D721Med (cell line): ENCODE data around the gene PLCB4.

ENCODE experiments used
- DNase-seq: peaks from one replicate; pipeline ENCODE4 v3.0.0; 2011; ENCODE audit warnings: low spot score; ENCODE audit not compliant: insufficient read length
- FAIRE-seq: peaks from 2 replicates; lab custom pipeline; 2011; peaks lifted over from hg19 to GRCh38; lab: Jason Lieb, UNC
- TF ChIP-seq, protein P1 (sequence below): IDR thresholded peaks from 2 replicates; pipeline ENCODE4 v1.5.1; 2012; ENCODE audit warnings: mild to moderate bottlenecking, control low read depth; ENCODE audit not compliant: insufficient read depth; ENCODE audit errors: missing control alignments

PLCB4 gene

DNA sequence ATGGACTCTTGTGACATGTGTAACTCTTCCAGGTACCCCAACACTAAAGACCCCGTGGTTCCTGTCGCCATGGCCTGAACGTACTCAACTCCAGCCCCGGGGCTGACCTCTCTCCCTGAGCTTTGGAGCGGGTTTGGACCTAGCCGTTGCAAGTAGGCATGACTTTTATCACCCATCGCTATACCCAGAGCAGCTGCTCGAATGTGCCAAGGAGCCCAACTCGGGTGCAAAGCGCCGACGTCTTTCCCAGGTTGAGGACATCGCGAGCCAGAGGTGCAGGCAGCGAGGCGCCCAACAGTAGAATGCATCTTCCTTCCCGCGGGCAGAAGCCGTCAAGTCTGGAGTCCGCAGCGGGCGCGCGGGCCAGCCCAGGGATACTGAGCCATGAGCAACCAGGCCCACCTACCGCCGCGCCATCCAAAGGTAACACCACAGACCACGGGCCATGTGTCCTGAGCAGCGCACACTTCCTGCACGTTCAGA, 439.9 kb downstream of the PLCB4 start:
- TF ChIP-seq, protein P1, sequence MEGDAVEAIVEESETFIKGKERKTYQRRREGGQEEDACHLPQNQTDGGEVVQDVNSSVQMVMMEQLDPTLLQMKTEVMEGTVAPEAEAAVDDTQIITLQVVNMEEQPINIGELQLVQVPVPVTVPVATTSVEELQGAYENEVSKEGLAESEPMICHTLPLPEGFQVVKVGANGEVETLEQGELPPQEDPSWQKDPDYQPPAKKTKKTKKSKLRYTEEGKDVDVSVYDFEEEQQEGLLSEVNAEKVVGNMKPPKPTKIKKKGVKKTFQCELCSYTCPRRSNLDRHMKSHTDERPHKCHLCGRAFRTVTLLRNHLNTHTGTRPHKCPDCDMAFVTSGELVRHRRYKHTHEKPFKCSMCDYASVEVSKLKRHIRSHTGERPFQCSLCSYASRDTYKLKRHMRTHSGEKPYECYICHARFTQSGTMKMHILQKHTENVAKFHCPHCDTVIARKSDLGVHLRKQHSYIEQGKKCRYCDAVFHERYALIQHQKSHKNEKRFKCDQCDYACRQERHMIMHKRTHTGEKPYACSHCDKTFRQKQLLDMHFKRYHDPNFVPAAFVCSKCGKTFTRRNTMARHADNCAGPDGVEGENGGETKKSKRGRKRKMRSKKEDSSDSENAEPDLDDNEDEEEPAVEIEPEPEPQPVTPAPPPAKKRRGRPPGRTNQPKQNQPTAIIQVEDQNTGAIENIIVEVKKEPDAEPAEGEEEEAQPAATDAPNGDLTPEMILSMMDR: no peak
- no peak for DNase-seq
- FAIRE-seq: no peak

DNA sequence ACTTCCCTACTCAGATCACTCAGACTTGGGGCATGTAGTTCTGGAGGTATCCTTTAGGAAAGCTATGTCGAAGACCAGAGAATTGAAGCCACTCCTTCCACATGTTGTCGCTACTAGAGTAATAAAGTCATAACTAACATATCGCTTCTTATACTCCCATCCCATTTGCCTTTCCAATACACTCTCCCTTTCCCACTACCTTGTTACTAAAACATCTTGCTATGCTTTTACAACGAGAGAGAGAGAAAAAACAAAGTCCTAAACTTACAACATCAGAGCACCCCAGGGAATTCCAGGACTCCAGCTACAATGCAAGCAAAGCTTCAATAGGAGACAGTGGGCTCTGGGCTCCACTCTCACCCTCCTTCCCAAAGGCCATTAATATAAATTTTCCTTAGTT, 440.4 kb downstream of the PLCB4 start:
- no peak for FAIRE-seq
- no peak for DNase-seq
- TF ChIP-seq, protein P1: no peak

DNA sequence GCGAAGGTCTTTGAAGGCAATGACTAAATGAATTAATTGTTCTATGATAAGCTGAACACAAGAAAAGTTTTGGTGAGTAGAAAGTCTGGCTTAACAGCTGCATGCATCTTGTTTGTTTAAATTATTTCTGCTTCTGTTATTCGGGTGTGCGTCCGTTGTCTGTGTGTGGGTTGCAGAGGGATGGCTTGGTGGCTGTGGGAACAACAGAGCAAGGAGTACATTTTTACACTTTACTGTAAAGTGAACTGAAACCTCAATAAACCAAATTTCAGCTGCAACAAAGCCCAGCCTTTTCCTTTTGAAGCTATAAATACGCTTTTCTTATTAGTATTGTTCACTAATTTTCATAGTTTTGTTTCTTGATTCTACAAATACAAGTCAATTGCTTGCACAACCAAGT, 442.0 kb downstream of the PLCB4 start:
- FAIRE-seq: no peak
- TF ChIP-seq, protein P1: no peak
- no peak for DNase-seq

DNA sequence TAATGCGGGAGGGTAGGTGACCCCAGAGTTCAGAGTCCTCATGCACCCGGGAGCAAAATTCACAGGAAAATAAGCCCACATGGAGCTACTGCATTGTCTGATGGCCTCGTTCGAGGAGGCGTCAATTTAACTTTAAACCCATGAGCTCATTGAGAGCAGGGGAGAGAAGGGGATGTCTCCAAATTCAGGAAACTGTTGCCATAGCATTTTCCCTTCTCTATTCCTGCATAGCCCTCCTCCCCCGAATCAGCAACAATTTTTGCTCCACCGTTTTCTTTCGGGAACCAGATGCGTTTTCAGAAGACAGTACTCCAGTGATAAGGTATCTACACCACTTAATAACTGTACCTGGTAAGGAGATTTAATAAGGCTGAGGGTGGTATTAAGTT, 445.2 kb downstream of the PLCB4 start:
- TF ChIP-seq, protein P1: no peak
- DNase-seq (no peak), FAIRE-seq (no peak)

DNA sequence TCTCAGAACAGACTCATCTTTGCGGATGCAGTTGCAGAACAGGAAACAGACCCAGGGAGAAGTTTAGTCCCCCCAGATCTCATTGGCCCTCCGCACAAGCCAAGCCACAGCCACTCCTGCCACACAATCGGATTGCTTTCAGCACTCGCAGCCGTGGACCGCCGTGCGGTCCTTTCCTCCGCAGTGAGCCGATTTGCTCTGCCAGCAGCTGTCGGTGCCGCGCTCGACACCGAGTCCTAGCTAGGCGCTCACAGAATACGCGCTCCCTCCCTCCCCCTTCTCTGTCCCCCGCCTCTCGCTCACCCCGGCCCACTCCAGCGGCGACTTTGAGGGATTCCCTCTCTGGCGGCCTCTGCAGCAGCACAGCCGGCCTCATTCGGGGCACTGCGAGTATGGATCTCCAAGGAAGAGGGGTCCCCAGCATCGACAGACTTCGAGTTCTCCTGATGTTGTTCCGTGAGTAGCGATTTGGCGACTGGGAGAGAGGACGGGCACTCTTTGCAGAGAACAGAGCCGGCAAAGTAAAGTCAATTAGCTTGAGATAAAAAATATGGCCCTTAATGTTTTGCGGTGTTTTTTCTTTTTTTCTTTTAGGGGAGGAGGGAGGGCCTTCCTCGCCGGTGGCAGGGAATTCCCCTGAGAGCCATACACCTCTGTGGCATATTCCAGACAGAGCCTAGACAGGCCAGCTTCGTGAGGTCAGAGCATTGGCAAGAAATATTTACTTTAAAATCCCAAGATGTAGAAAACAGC, 445.8 kb downstream of the PLCB4 start, which contains the start of gene LAMP5:
TSS of gene LAMP5 (plus strand) at position 130 of the 753 bp plus-strand sequence. CDS start at position 393, 263 bp downstream.
- DNase-seq (no peak), FAIRE-seq (no peak)
- TF ChIP-seq, protein P1: no peak

DNA sequence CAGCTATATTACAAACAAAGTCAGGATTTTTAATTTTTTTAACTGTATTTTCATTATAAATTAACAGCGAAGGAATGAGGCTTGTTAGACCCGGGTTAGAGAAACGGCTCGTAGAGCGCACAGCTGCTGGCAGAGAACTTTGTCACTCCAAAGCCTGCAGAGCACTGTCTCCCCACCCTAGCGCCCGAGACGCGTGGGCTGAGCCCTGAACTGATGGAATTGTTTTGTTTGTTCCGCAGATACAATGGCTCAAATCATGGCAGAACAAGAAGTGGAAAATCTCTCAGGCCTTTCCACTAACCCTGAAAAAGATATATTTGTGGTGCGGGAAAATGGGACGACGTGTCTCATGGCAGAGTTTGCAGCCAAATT, 446.3 kb downstream of the PLCB4 start:
- TF ChIP-seq, protein P1: no peak
- DNase-seq: no peak
- no peak for FAIRE-seq

DNA sequence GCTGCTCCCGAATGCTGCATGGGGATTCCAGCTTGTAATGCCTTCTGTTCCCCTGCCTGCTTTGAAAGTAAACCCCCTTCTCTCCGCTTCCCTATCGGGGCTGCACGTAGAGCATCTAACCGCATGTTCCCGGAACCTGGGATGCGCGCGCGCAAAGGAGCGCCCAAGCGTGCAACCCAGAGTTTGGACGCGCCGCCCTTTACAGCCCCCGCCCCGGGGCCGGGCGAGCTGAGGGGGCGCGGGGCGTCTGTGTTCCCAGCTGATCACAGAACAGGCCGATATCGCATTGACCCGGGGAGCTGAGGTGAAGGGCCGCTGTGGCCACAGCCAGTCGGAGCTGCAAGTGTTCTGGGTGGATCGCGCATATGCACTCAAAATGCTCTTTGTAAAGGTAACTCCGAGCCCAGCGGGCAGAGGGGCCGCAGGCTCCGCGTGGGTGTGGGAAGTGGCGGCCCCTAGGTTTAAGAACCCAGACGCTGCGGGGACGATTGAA, 446.9 kb downstream of the PLCB4 start:
- DNase-seq: no peak
- FAIRE-seq: no peak
- TF ChIP-seq, protein P1: no peak
